ENCODE measurements around the gene ATP1A1.

ATP1A1 gene

GRCh38 chr1:116333171-116334014 is 39.7 kb upstream of the ATP1A1 start:
- Histone ChIP-seq H3K27me3 (ENCODE audit: control insufficient read depth in 1 of 2, insufficient read depth in 2 of 2, low read length in 2 of 2) (no peaks in the 10 kb centered on the region), H3K9me3 (ENCODE audit: low read length) (no peaks in the 10 kb centered on the region), H3K9ac (ENCODE audit: low read length) (no peak overlapping the region), H3K27ac (ENCODE audit: low read depth, low read length) (no peak overlapping the region), H3K4me1 (ENCODE audit: insufficient read depth, low read length) (no peaks in the 10 kb centered on the region), H3K4me3 (ENCODE audit: low read depth in 1 of 2, low read length in 2 of 2) (no peak overlapping the region), H3K36me3 (ENCODE audit: insufficient read depth, low read length) (no peaks in the 10 kb centered on the region)

- no peaks in the 10 kb centered on the region for H3K4me1 ChIP-seq (ENCODE audit: insufficient read depth, low read length)
- no peak overlapping the region for H3K27ac ChIP-seq (ENCODE audit: low read depth, low read length)
- no peaks in the 10 kb centered on the region for H3K36me3 ChIP-seq (ENCODE audit: insufficient read depth, low read length)
- no peak overlapping the region for H3K9ac ChIP-seq (ENCODE audit: low read length)
- H3K27me3 ChIP-seq (ENCODE audit: control insufficient read depth in 1 of 2, insufficient read depth in 2 of 2, low read length in 2 of 2): no peaks in the 10 kb centered on the region
- no peak overlapping the region for H3K4me3 ChIP-seq (ENCODE audit: low read depth in 1 of 2, low read length in 2 of 2)
- no peaks in the 10 kb centered on the region for H3K9me3 ChIP-seq (ENCODE audit: low read length)
These were observed 39.0 kb upstream of the ATP1A1 start for GRCh38 chr1:116334015-116334547.

- Histone ChIP-seq H3K4me1 (ENCODE audit: insufficient read depth, low read length) (no peaks in the 10 kb centered on the region), H3K9ac (ENCODE audit: low read length) (no peak overlapping the region)
These were observed 38.0 kb upstream of the ATP1A1 start for GRCh38 chr1:116334868-116335635.

GRCh38 chr1:116335850-116336624 is 37.0 kb upstream of the ATP1A1 start:
- Histone ChIP-seq H3K9ac (ENCODE audit: low read length) (no peak overlapping the region), H3K27me3 (ENCODE audit: control insufficient read depth in 1 of 2, insufficient read depth in 2 of 2, low read length in 2 of 2) (no peaks in the 10 kb centered on the region), H3K9me3 (ENCODE audit: low read length) (no peaks in the 10 kb centered on the region), H3K27ac (ENCODE audit: low read depth, low read length) (no peak overlapping the region), H3K4me1 (ENCODE audit: insufficient read depth, low read length) (no peaks in the 10 kb centered on the region), H3K36me3 (ENCODE audit: insufficient read depth, low read length) (no peaks in the 10 kb centered on the region), H3K4me3 (ENCODE audit: low read depth in 1 of 2, low read length in 2 of 2) (no peak overlapping the region)

More at GRCh38 chr1:116334868-116335635, 38.0 kb upstream of the ATP1A1 start:
- Histone ChIP-seq H3K36me3 (ENCODE audit: insufficient read depth, low read length) (no peaks in the 10 kb centered on the region), H3K27me3 (ENCODE audit: control insufficient read depth in 1 of 2, insufficient read depth in 2 of 2, low read length in 2 of 2) (no peaks in the 10 kb centered on the region), H3K9me3 (ENCODE audit: low read length) (no peaks in the 10 kb centered on the region), H3K27ac (ENCODE audit: low read depth, low read length) (no peak overlapping the region), H3K4me3 (ENCODE audit: low read depth in 1 of 2, low read length in 2 of 2) (no peak overlapping the region)

- H3K36me3 ChIP-seq (ENCODE audit: insufficient read depth, low read length): no peaks in the 10 kb centered on the region
- no peaks in the 10 kb centered on the region for H3K9me3 ChIP-seq (ENCODE audit: low read length)
- no peak overlapping the region for H3K9ac ChIP-seq (ENCODE audit: low read length)
- H3K27me3 ChIP-seq (ENCODE audit: control insufficient read depth in 1 of 2, insufficient read depth in 2 of 2, low read length in 2 of 2): no peaks in the 10 kb centered on the region
- no peak overlapping the region for H3K4me3 ChIP-seq (ENCODE audit: low read depth in 1 of 2, low read length in 2 of 2)
- H3K4me1 ChIP-seq (ENCODE audit: insufficient read depth, low read length): no peaks in the 10 kb centered on the region
- H3K27ac ChIP-seq (ENCODE audit: low read depth, low read length): no peak overlapping the region
These were observed 35.6 kb upstream of the ATP1A1 start for GRCh38 chr1:116337398-116337797.

GRCh38 chr1:116338400-116338799 is 34.6 kb upstream of the ATP1A1 start:
- no peak overlapping the region for H3K4me3 ChIP-seq (ENCODE audit: low read depth in 1 of 2, low read length in 2 of 2)
- H3K9me3 ChIP-seq (ENCODE audit: low read length): no peaks in the 10 kb centered on the region
- no peaks in the 10 kb centered on the region for H3K36me3 ChIP-seq (ENCODE audit: insufficient read depth, low read length)
- H3K4me1 ChIP-seq (ENCODE audit: insufficient read depth, low read length): no peaks in the 10 kb centered on the region
- no peak overlapping the region for H3K9ac ChIP-seq (ENCODE audit: low read length)
- H3K27ac ChIP-seq (ENCODE audit: low read depth, low read length): no peak overlapping the region
- no peaks in the 10 kb centered on the region for H3K27me3 ChIP-seq (ENCODE audit: control insufficient read depth in 1 of 2, insufficient read depth in 2 of 2, low read length in 2 of 2)

GRCh38 chr1:116340506-116341231 is 32.4 kb upstream of the ATP1A1 start:
- Histone ChIP-seq H3K27me3 (ENCODE audit: control insufficient read depth in 1 of 2, insufficient read depth in 2 of 2, low read length in 2 of 2) (no peaks in the 10 kb centered on the region), H3K4me3 (ENCODE audit: low read depth in 1 of 2, low read length in 2 of 2) (no peak overlapping the region), H3K4me1 (ENCODE audit: insufficient read depth, low read length) (no peaks in the 10 kb centered on the region), H3K9me3 (ENCODE audit: low read length) (no peaks in the 10 kb centered on the region), H3K27ac (ENCODE audit: low read depth, low read length) (no peak overlapping the region), H3K36me3 (ENCODE audit: insufficient read depth, low read length) (no peaks in the 10 kb centered on the region), H3K9ac (ENCODE audit: low read length) (no peak overlapping the region)

- H3K36me3 ChIP-seq (ENCODE audit: insufficient read depth, low read length): no peaks in the 10 kb centered on the region
- H3K27me3 ChIP-seq (ENCODE audit: control insufficient read depth in 1 of 2, insufficient read depth in 2 of 2, low read length in 2 of 2): no peaks in the 10 kb centered on the region
- no peaks in the 10 kb centered on the region for H3K4me1 ChIP-seq (ENCODE audit: insufficient read depth, low read length)
- no peak overlapping the region for H3K27ac ChIP-seq (ENCODE audit: low read depth, low read length)
- H3K9ac ChIP-seq (ENCODE audit: low read length): no peak overlapping the region
- H3K9me3 ChIP-seq (ENCODE audit: low read length): no peaks in the 10 kb centered on the region
- H3K4me3 ChIP-seq (ENCODE audit: low read depth in 1 of 2, low read length in 2 of 2): no peak overlapping the region
These were observed 30.0 kb upstream of the ATP1A1 start for GRCh38 chr1:116343019-116343418.

GRCh38 chr1:116345011-116345410 is 28.0 kb upstream of the ATP1A1 start:
- no peaks in the 10 kb centered on the region for H3K27me3 ChIP-seq (ENCODE audit: control insufficient read depth in 1 of 2, insufficient read depth in 2 of 2, low read length in 2 of 2)
- no peak overlapping the region for H3K4me3 ChIP-seq (ENCODE audit: low read depth in 1 of 2, low read length in 2 of 2)
- H3K9me3 ChIP-seq (ENCODE audit: low read length): no peaks in the 10 kb centered on the region
- no peaks in the 10 kb centered on the region for H3K4me1 ChIP-seq (ENCODE audit: insufficient read depth, low read length)
- no peak overlapping the region for H3K27ac ChIP-seq (ENCODE audit: low read depth, low read length)
- no peak overlapping the region for H3K9ac ChIP-seq (ENCODE audit: low read length)
- H3K36me3 ChIP-seq (ENCODE audit: insufficient read depth, low read length): no peaks in the 10 kb centered on the region

- no peak overlapping the region for H3K4me3 ChIP-seq (ENCODE audit: low read depth in 1 of 2, low read length in 2 of 2)
- H3K27ac ChIP-seq (ENCODE audit: low read depth, low read length): no peak overlapping the region
- no peaks in the 10 kb centered on the region for H3K9me3 ChIP-seq (ENCODE audit: low read length)
- H3K9ac ChIP-seq (ENCODE audit: low read length): no peak overlapping the region
- H3K36me3 ChIP-seq (ENCODE audit: insufficient read depth, low read length): no peaks in the 10 kb centered on the region
- no peaks in the 10 kb centered on the region for H3K4me1 ChIP-seq (ENCODE audit: insufficient read depth, low read length)
- no peaks in the 10 kb centered on the region for H3K27me3 ChIP-seq (ENCODE audit: control insufficient read depth in 1 of 2, insufficient read depth in 2 of 2, low read length in 2 of 2)
These were observed 27.2 kb upstream of the ATP1A1 start for GRCh38 chr1:116345843-116346242.

Data from muscle layer of colon (tissue), 2 donors.